Stomach smooth muscle (tissue), 2 donors: Measurements from ENCODE around the gene NACC1.

Experiments
- H3K27ac ChIP-seq: one replicate; pipeline ENCODE4 v1.7.0; 2013; ENCODE audit warnings: mild to moderate bottlenecking, low read length, inconsistent platforms
- H3K27me3 ChIP-seq, 2 donors: one replicate each; pipeline ENCODE4 v1.7.0; 2013; ENCODE audit warnings: low read length in 2 of 2; ENCODE audit not compliant: insufficient read depth in 2 of 2, control insufficient read depth in 1 of 2
- H3K36me3 ChIP-seq, 2 donors: one replicate each; pipeline ENCODE4 v1.7.0; 2013; ENCODE audit warnings: low read length in 2 of 2; ENCODE audit not compliant: control insufficient read depth in 2 of 2, insufficient read depth in 2 of 2
- H3K4me1 ChIP-seq: one replicate; pipeline ENCODE4 v1.7.0; 2013; ENCODE audit warnings: low read length; ENCODE audit not compliant: control insufficient read depth, insufficient read depth
- H3K4me3 ChIP-seq, 2 donors: one replicate each; pipeline ENCODE4 v1.7.0; 2013; ENCODE audit warnings: low read length in 2 of 2
- H3K9ac ChIP-seq, 2 donors: one replicate each; pipeline ENCODE4 v1.7.0; 2013; ENCODE audit warnings: low read length in 2 of 2, mild to moderate bottlenecking in 1 of 2
- H3K9me3 ChIP-seq, 2 donors: one replicate each; pipeline ENCODE4 v1.7.0; 2013; ENCODE audit warnings: low read length in 2 of 2; ENCODE audit not compliant: control insufficient read depth in 2 of 2
- donor health status: healthy.
- donor health status: Pancreatic carcinoma.

The NACC1 gene

GRCh38 chr19:13150187-13150930 is 32.3 kb downstream of the NACC1 start, which contains the start of the genes IER2 and STX10:
Gene IER2 (plus strand): TSS chr19:13150411. CDS start chr19:13153187, 2,776 bp downstream.
Gene STX10 (minus strand): TSS chr19:13150375. CDS start chr19:13150173, 202 bp downstream.
- Histone ChIP-seq H3K27me3 (no peaks in the 10 kb centered on the region), H3K9ac (peak within 1 kb of the TSS; percentile 100), H3K27ac (peak within 1 kb of the TSS; percentile 100), H3K36me3 (peaks cover 0 to 1% of the 10 kb centered on the region in 2 donors), H3K4me3 (peak within 1 kb of the TSS; percentile 97 to 98), H3K9me3 (no peaks in the 10 kb centered on the region), H3K4me1 (peaks cover 31% of the 10 kb centered on the region)

DNA sequence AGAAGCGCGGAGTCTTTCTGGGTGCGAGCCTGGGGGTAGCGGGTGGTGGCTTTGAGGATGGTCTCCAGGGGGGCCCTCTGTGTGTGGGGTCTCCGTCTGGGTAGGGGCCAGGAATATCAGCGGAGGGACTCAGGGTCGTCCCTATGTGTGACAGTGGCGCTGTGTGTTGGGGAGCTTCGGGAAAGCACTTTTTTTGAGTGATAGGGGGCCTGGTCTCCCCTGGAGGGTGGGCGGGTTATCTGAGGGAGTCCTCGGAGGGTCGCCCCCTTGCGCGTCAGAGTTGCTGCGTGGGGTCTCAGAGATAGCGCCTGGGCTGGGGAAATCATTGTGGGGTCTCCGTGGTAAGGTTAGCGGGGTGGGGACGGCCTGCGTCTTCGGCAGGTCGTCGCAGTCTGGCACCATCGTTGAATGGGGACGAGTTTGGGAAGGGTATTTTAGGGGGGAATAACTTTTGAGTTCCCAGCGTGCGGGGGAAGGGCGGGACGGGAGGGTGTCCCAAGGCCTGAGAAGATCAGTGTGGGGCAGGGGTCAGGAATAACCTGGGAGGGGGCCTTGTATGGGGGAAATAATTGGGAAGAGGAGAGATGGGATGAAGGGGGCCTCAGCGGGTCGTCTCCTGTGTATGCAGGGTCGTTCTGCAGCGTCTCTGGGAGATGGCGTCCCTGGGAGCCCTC is 33.0 kb downstream of the NACC1 start:
- Histone ChIP-seq H3K4me1 (peaks cover 38% of the 10 kb centered on the region), H3K9me3 (no peaks in the 10 kb centered on the region), H3K27me3 (no peaks in the 10 kb centered on the region), H3K36me3 (no peaks in the 10 kb centered on the region), H3K27ac (peak overlapping the region; percentile 100), H3K9ac (peak overlapping the region; percentile 100), H3K4me3 (peak overlapping the region; percentile 97 to 98)

- Histone ChIP-seq H3K4me1 (peaks cover 40% of the 10 kb centered on the region), H3K36me3 (no peaks in the 10 kb centered on the region), H3K9me3 (no peaks in the 10 kb centered on the region), H3K4me3 (peak overlapping the region; percentile 97 to 98), H3K27me3 (no peaks in the 10 kb centered on the region), H3K9ac (peak overlapping the region; percentile 100), H3K27ac (peak overlapping the region; percentile 100)
These were observed 33.7 kb downstream of the NACC1 start for GRCh38 chr19:13151605-13152355.

GRCh38 chr19:13152356-13152973 is 34.4 kb downstream of the NACC1 start:
- H3K9me3 ChIP-seq, result no peaks in the 10 kb centered on the region
- peak overlapping the region; percentile 95 to 96 for H3K9ac ChIP-seq
- H3K36me3 ChIP-seq, result no peaks in the 10 kb centered on the region
- no peaks in the 10 kb centered on the region for H3K27me3 ChIP-seq
- H3K4me1 ChIP-seq, result peaks cover 40% of the 10 kb centered on the region
- H3K4me3 ChIP-seq, result peak overlapping the region; percentile 97 to 98
- peak overlapping the region; percentile 98 for H3K27ac ChIP-seq

DNA sequence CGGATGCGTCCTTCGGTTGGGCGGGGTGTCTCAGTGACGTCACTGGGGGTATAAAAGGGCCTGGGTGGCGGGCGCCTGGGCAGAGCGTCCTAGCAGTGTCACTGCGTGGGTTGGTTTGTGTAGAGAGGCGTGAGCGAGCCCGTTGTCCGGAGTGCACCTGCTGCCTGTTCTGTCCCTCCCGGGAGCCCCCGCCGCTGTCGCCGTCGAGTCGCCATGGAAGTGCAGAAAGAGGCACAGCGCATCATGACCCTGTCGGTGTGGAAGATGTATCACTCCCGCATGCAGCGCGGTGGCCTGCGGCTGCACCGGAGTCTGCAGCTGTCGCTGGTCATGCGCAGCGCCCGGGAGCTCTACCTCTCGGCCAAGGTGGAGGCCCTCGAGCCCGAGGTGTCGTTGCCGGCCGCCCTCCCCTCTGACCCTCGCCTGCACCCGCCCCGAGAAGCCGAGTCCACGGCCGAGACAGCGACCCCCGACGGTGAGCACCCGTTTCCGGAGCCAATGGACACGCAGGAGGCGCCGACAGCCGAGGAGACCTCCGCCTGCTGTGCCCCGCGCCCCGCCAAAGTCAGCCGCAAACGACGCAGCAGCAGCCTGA is 35.0 kb downstream of the NACC1 start:
- H3K4me3 ChIP-seq, result peak overlapping the region; percentile 97 to 98
- peak overlapping the region; percentile 95 to 96 for H3K9ac ChIP-seq
- H3K27me3 ChIP-seq, result no peaks in the 10 kb centered on the region
- H3K9me3 ChIP-seq, result no peaks in the 10 kb centered on the region
- H3K36me3 ChIP-seq, result no peaks in the 10 kb centered on the region
- H3K27ac ChIP-seq, result peak overlapping the region; percentile 98
- peaks cover 40% of the 10 kb centered on the region for H3K4me1 ChIP-seq

- peak overlapping the region; percentile 95 to 96 for H3K9ac ChIP-seq
- H3K27me3 ChIP-seq, result no peaks in the 10 kb centered on the region
- no peaks in the 10 kb centered on the region for H3K36me3 ChIP-seq
- no peaks in the 10 kb centered on the region for H3K9me3 ChIP-seq
- peaks cover 38% of the 10 kb centered on the region for H3K4me1 ChIP-seq
- H3K27ac ChIP-seq, result peak overlapping the region; percentile 98
- H3K4me3 ChIP-seq, result peak overlapping the region; percentile 97 to 98
These were observed 35.6 kb downstream of the NACC1 start for GRCh38 chr19:13153569-13154240.

DNA sequence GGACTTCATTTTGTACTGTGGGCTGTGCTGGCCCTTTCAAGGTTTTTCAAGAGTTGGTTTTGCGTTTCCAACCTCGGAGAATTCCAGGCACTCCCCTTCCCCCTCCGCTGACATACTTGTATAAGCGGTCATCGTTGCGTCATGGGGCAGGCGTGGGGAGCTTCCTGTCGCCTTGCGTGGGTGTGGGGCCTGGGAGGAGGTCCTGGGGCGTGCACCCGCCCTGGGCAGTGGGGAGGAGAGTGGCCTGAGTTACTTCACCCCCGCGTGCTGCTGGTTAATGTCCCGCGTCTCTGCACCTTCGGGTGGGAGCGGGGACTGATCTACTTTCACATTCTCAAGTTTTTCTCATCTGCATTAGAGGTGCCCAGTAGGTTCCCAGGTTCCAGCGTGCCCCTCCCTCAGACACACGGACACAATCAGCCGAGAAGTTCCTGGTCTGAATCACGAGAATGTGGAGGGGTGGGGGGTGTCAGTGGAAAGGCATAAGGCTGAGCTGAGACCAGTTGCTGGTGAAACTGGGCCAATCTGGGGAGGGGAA is 36.2 kb downstream of the NACC1 start:
- Histone ChIP-seq H3K36me3 (no peaks in the 10 kb centered on the region), H3K9me3 (no peaks in the 10 kb centered on the region), H3K4me3 (peak overlapping the region; percentile 97 to 98), H3K4me1 (peaks cover 35% of the 10 kb centered on the region), H3K27ac (peak overlapping the region; percentile 98), H3K27me3 (no peaks in the 10 kb centered on the region), H3K9ac (peak overlapping the region; percentile 95 to 96)

- Histone ChIP-seq H3K4me1 (peaks cover 31% of the 10 kb centered on the region), H3K9me3 (no peaks in the 10 kb centered on the region), H3K27me3 (no peaks in the 10 kb centered on the region), H3K27ac (peak overlapping the region; percentile 98), H3K9ac (peak overlapping the region; percentile 95 to 96), H3K36me3 (no peaks in the 10 kb centered on the region), H3K4me3 (peak overlapping the region; percentile 97 to 98)
These were observed 36.9 kb downstream of the NACC1 start for GRCh38 chr19:13154911-13155471.
